ENCODE results near the gene CTAG1B.
"Not testable (repeated sequence)": the region's sequence is repeated elsewhere in the genome, so short reads cannot be mapped to it uniquely, and the experiment has no call there.

CTAG1B gene

DNA sequence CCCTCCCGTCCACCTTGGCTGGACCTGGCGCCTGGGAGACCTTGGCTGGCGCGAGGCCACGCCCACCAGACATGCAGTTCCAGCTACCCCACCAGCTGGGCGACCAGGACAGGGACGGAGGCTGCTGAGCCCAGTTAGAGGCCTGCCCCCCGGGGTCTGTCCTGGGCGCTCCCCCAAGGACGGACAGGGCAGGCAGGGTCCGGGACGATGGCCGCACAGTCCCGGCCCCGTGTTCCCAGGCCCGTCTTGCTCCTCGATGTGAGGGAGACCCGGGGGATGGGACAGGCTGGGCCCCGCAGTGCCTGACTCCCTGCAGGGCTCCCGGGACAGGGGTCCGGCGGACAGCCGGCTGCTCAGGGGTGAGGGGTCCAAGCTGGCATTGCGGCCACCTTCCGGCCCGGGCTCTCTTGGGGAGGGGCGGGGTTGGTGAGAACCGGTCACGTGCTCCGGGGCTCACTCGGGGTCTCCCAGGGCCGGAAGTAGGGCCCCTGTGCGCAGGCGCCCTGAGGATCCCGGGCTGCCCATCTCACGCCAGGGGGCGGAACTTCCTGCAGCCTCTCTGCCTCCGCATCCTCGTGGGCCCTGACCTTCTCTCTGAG is 34.4 kb downstream of the CTAG1B start, which contains the start of gene CTAG1A:
TSS of gene CTAG1A (plus strand) at position 549 of the 599 bp plus-strand sequence. CDS start 74 bp downstream, outside the sequence.
- H3K36me3 Mint-ChIP-seq (ENCODE audit: low read depth); H3K27ac Mint-ChIP-seq; H3K27me3 Mint-ChIP-seq; H3K9me3 Mint-ChIP-seq; H3K4me1 Mint-ChIP-seq (ENCODE audit: low read depth); intact Hi-C loops (cut with micrococcal nuclease); H3K4me3 Mint-ChIP-seq: not testable (repeated sequence)

DNA sequence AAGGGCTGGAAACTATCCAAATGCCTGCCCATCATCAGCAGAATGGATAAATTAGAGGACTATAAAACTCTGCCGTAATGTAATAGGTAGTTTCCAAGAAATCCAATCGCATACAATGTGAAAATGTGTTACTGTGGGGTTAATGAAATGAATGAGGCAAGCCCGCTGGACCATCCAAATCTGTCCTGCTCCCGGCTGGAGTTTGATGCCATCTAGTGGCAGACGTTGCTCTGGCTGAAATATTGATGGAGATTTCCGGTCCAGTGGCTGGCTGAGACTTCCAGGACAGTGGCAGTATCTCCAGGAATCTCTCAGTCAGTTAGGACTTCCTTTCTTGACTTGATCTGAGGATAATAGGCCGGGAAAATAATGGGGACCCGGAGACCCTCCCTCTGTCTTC is 36.1 kb downstream of the CTAG1B start:
- H3K4me3 Mint-ChIP-seq; H3K9me3 Mint-ChIP-seq; intact Hi-C loops (cut with micrococcal nuclease); H3K4me1 Mint-ChIP-seq (ENCODE audit: low read depth); H3K27me3 Mint-ChIP-seq; H3K27ac Mint-ChIP-seq; H3K36me3 Mint-ChIP-seq (ENCODE audit: low read depth): not testable (repeated sequence)

DNA sequence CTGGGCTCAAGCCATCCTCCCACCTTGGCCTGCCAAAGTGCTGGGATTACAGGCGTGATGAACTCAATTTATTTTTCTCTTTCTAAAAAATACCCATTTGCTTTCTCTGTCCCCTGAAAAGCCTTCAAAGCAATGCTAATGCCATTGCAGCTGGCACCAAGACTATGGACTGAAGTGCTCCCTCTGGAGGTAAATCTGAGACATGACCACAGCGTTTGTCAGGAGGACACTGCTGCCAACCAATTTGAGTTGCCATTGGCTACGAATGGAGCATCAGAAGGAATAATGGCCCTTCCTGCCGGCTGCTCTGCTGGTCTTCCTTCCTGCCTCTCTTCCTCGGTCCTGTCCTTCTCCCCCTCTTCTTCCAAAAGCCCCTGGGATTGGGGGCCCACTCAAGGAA is 44.0 kb downstream of the CTAG1B start:
- H3K36me3 Mint-ChIP-seq (ENCODE audit: low read depth); H3K27ac Mint-ChIP-seq; H3K4me1 Mint-ChIP-seq (ENCODE audit: low read depth); H3K4me3 Mint-ChIP-seq; H3K27me3 Mint-ChIP-seq; intact Hi-C loops (cut with micrococcal nuclease); H3K9me3 Mint-ChIP-seq: not testable (repeated sequence)

DNA sequence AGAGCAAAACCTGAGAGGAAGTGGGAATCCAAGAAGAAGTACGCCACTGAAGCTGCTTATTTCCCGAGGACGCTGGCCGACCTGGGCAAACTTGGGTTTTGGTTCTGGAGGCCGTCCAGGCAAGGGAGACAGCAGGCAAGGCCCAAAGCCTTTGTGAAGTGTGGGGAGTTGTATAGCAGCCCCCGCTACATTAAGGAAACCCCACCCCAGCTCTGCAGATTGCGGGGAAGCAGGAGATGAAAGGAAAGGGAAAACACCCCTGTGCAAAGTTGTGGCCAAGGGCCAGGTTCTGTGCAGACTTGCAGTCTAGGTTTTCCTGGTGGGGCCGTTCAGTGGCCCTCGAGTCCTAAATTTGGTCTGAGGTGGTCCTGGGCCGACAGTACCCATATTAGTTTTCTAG is 46.0 kb downstream of the CTAG1B start:
- intact Hi-C loops (cut with micrococcal nuclease); H3K27me3 Mint-ChIP-seq; H3K9me3 Mint-ChIP-seq; H3K4me3 Mint-ChIP-seq; H3K36me3 Mint-ChIP-seq (ENCODE audit: low read depth); H3K4me1 Mint-ChIP-seq (ENCODE audit: low read depth); H3K27ac Mint-ChIP-seq: not testable (repeated sequence)

DNA sequence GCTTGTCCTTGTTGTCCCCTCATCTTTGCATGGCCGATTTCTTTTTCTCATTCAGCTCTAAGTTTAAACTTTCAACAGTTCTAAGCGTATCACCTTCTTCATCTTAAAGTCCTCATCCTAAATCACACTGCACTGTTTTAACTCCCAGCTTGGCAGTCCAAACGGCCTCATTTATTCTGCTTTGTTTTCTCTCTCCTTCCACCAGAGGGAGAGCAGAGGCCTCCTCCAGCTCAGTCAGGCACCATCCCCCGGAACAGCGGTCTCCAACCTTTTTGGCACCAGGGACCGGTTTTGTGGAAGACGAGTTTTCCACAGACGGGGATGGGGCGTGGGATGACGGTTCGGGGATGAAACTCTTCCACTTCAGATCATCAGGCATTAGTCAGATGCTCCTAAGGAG is 48.7 kb downstream of the CTAG1B start:
- H3K4me3 Mint-ChIP-seq; H3K9me3 Mint-ChIP-seq; H3K36me3 Mint-ChIP-seq (ENCODE audit: low read depth); H3K27me3 Mint-ChIP-seq; intact Hi-C loops (cut with micrococcal nuclease); H3K27ac Mint-ChIP-seq; H3K4me1 Mint-ChIP-seq (ENCODE audit: low read depth): not testable (repeated sequence)

All from dendritic cell treated with granulocyte-macrophage colony-stimulating factor and Interleukin-4, amounts not matched to agents 40 ng/mL and 50 ng/mL, for 4 days (primary cell).